Measurements from ENCODE around the gene FRY. TPM values are rescaled to one million over a fixed set of nuclear protein-coding genes. Genes with fewer than 3 reads are reported as not detected.

Gene FRY
- total and polyA plus RNA-seq, 10 of the 15 experiments (the other 5 are each of a cell fraction or from before 2014, with no cell fraction given), result 0.18 to 1.4 (median 0.30) TPM

GRCh38 chr13:32206097-32206740 is 174.6 kb downstream of the FRY start (continued):
- TF ChIP-seq IRF3 (IDR thresholded peaks at IDR 0.05), result no peak

DNA sequence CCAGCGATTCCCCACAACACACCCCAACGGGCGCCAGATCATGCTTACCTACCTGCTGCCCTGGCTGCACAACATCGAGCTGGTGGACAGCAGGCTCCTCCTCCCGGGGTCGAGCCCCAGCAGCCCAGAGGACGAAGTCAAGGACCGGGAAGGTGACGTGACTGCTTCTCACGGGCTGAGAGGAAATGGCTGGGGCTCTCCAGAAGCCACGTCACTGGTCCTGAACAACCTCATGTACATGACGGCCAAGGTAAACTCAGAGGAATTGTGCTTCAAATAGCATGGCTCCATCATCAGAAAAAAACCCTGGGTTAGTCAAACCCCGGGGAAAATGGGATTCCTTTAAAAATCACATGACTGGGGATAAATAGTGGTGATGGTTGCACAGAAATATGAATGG is 177.3 kb downstream of the FRY start:
- Histone ChIP-seq H3K36me3 (ENCODE audit: control insufficient read depth in 2 of 2, insufficient read depth in 2 of 2, low read length in 1 of 2) (no peaks in the 10 kb centered on the region), H4K20me1 (ENCODE audit: control insufficient read depth, insufficient read depth) (no peaks in the 10 kb centered on the region), H3K9ac (ENCODE audit: control insufficient read depth, insufficient read depth, low read length) (no peak overlapping the region), H3K79me2 (ENCODE audit: control insufficient read depth, insufficient read depth, low read length) (no peaks in the 10 kb centered on the region), H2AFZ (ENCODE audit: control insufficient read depth, low read depth, low read length) (no peak overlapping the region), H3K27ac (ENCODE audit: control insufficient read depth, insufficient read depth) (no peak overlapping the region), H3K4me3 (no peak overlapping the region), H3K4me2 (ENCODE audit: control insufficient read depth, insufficient read depth) (no peak overlapping the region), H3K4me1 (ENCODE audit: control insufficient read depth, insufficient read depth, low read length) (no peaks in the 10 kb centered on the region), H3K9me3 (replicated peaks; ENCODE audit: control insufficient read depth, insufficient read depth, low read length) (no peaks in the 10 kb centered on the region), H3K27me3 (replicated peaks in 1 of 2; ENCODE audit: control insufficient read depth in 2 of 2, insufficient read depth in 2 of 2, low read length in 1 of 2) (no peaks in the 10 kb centered on the region)
- ChIA-PET CTCF (no interaction called here), SMC1A (ENCODE audit: uncharacterized antibody, unreplicated experiment) (no interaction called here), POLR2A (no interaction called here), RAD21 (ENCODE audit: unreplicated experiment) (no interaction called here)
- in situ Hi-C loops (cut with MboI) (no loop called here), intact Hi-C loops (cut with micrococcal nuclease; ENCODE audit: unreplicated experiment) (no loop called here)
- DNase-seq (ENCODE audit: low read depth, low spot score) (no peak), FAIRE-seq (no peak), ATAC-seq (no peak)
- TF ChIP-seq TARDBP (IDR thresholded peaks at IDR 0.05; ENCODE audit: borderline replicate concordance), result no peak
- TF ChIP-seq JUNB (IDR thresholded peaks at IDR 0.05), result no peak
- TF ChIP-seq, protein P1, sequence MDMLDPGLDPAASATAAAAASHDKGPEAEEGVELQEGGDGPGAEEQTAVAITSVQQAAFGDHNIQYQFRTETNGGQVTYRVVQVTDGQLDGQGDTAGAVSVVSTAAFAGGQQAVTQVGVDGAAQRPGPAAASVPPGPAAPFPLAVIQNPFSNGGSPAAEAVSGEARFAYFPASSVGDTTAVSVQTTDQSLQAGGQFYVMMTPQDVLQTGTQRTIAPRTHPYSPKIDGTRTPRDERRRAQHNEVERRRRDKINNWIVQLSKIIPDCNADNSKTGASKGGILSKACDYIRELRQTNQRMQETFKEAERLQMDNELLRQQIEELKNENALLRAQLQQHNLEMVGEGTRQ (IDR thresholded peaks at IDR 0.05; ENCODE audit: borderline replicate concordance, low read depth, low read length), result no peak
- TF ChIP-seq BCLAF1 (IDR thresholded peaks at IDR 0.05), result no peak
- TF ChIP-seq NR2C1 (IDR thresholded peaks at IDR 0.05), result no peak
- no peak for TF ChIP-seq GATAD2B (conservative IDR thresholded peaks at IDR 0.05; ENCODE audit: low read depth)
- BruUV-seq (replicated peaks), result no TSS peak
- 28% methylated on average over 13 of the region's 13 CpGs for WGBS (ENCODE audit: insufficient coverage, insufficient replicate concordance, low lambda C conversion rate, missing lambda C conversion rate)
